ENCODE data around the gene RPL28.

The RPL28 gene

DNA sequence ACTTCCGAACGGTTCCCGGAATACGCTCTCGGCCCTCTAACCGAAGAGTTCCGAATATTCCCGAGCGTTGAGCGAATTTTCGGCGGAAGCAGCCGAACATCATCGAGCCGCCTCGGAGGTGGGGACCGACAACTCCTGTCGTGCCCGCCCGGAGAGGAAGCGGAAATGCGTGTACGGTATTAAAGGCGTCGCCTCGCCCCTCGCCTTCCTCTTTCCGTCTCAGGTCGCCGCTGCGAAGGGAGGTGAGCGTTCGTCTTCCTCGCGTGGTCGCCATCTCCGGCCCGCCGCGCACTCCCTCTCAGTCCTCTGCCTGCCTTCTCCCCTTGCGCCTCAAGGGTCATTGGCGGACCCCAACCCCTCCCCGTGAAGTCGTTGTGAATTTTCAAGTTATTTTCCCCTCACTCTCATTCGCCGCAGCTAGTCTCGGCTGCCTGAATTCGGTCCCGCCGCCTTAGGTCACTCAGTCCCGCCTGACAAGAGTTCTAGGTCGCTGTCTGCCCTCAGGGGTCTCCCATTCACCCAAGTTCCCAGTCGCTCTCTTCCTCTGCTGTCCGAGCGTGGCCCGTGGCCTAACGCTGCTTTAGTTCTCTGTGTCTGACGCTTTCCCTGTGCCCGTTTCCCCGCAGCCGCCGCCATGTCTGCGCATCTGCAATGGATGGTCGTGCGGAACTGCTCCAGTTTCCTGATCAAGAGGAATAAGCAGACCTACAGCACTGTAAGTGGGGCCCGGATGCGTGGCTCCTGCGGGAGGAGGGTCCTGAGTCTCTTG lies at the start of gene RPL28:
TSS of gene RPL28 (plus strand) at position 209 of the 769 bp plus-strand sequence. CDS start at position 635, 426 bp downstream.
- Mint-ChIP-seq H3K36me3 (ENCODE audit: low read depth) (peaks cover 35% of the 10 kb centered on the region), H3K9me3 (no peaks in the 10 kb centered on the region), H3K27me3 (ENCODE audit: low read depth) (peaks cover 6% of the 10 kb centered on the region), H3K4me3 (peak within 1 kb of the TSS; percentile 100), H3K4me1 (peaks cover 49% of the 10 kb centered on the region), H3K27ac (peak within 1 kb of the TSS; percentile 92 to 98 (median 98))
- TF ChIP-seq, protein P1, sequence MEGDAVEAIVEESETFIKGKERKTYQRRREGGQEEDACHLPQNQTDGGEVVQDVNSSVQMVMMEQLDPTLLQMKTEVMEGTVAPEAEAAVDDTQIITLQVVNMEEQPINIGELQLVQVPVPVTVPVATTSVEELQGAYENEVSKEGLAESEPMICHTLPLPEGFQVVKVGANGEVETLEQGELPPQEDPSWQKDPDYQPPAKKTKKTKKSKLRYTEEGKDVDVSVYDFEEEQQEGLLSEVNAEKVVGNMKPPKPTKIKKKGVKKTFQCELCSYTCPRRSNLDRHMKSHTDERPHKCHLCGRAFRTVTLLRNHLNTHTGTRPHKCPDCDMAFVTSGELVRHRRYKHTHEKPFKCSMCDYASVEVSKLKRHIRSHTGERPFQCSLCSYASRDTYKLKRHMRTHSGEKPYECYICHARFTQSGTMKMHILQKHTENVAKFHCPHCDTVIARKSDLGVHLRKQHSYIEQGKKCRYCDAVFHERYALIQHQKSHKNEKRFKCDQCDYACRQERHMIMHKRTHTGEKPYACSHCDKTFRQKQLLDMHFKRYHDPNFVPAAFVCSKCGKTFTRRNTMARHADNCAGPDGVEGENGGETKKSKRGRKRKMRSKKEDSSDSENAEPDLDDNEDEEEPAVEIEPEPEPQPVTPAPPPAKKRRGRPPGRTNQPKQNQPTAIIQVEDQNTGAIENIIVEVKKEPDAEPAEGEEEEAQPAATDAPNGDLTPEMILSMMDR (IDR thresholded peaks at IDR 0.05; ENCODE audit: unreplicated experiment in 3 of 3): no peak

DNA sequence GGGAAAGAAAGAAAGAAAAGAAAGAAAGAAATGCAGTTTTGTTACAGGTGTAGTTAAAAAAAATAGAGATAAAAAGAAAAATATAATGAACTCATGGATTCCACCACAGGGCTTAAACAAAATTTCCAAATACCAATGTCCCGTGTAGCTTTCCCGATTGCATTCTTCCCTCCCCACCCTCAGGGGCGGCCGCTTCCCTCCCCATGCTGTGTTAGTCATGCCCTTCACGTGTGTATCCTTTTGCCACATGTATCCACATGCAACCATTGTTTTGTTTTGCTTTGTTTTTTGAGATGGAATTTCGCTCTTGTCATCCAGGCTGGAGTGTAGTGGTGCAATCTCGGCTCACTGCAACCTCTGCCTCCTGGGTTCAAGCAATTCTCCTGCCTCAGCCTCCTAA lies 49.6 kb upstream of the RPL28 start:
- H3K9me3 Mint-ChIP-seq: no peaks in the 10 kb centered on the region
- H3K4me3 Mint-ChIP-seq: no peak overlapping the region
- H3K4me1 Mint-ChIP-seq: peaks cover 6% of the 10 kb centered on the region
- TF ChIP-seq, protein P1 (IDR thresholded peaks at IDR 0.05; ENCODE audit: unreplicated experiment in 3 of 3): no peak
- no peak overlapping the region for H3K27ac Mint-ChIP-seq
- H3K27me3 Mint-ChIP-seq (ENCODE audit: low read depth): peaks cover 7% of the 10 kb centered on the region
- H3K36me3 Mint-ChIP-seq (ENCODE audit: low read depth): no peaks in the 10 kb centered on the region

DNA sequence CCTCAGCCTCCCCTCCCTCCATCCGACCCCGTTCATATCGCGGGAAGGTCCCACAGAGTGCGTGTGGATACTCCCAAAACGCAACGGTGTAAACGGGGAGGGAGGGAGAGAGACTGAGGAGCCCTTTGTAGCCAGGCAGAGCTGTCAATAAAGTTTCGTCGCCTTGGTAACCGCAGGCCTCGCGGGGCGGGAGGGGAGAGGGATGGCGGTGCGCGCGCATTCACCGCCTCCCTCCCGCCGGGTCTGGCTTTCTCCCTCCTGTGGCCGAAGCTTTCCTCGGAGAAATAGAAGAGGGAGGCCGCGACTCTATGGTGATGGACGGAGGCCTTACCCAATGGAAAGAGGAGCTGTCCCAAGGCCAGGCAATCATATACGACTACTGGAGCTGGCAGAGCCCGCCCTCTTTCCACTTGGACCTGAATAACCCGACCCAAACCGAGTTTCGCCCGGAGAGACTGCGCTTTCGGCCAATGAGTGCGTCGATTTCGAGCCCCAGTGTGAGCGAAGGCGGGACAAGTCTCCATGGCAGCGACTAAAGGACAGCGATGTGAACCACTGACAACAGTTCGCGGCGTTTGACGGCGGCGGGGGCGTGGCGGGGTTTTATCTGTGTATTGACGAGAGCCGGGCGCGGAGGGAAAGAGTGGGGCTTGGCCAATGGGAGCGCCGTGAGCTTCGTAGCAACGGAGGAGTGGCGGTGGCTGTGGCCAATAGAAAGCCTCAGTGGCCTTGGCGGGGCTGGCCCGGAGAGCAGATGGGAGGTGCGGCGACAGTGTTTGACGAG lies 46.4 kb upstream of the RPL28 start, which contains the start of gene KMT5C:
TSS of gene KMT5C (plus strand) at position 772 of the 784 bp plus-strand sequence. CDS start 2,061 bp downstream, outside the sequence.
- Mint-ChIP-seq H3K27ac (peak within 1 kb of the TSS; percentile 80 to 98 (median 95)), H3K27me3 (ENCODE audit: low read depth) (peaks cover 4% of the 10 kb centered on the region)

DNA sequence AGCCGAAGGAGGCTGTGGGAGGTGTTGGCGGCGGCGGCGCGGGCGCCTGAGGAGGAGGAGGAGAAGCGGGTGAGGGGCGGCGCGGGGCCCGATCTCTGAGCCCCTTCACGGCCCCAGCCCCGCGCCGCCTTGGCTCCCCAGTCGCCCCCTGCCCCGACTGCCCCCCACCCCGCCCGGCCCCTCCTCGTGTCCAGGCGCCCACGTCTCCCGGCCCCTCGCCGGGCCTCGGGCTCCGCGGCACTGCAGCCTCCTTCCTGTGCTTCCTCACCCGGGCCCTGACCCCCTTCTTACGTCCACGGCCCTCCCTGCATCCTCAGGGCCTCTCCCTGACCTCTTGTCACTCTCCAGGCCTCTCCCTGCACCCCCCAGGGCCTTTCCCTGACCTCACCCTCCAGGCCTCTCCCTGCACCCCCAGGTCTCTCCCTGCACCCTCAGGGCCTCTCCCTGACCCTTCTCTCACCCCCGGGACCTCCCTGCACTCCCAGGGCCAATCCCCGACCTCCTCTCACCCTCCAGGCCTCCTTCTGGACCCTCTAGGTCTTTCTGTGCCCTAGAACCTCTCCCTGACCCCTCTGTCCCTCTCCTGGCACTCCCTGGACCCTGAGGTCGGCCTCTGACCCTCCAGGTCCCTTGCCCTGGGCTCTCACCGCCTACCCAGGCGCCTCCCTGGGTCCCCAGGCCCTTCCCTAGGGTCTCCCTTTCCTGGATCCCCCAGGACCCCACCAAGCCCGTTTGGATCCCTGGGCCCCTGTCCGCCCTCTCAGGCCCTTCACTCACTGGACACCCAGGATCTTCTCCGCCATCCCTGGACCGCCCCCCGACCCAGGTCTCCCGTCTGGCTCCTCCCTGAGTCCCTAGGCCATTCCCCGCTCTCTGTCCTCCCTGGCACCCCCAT lies 45.6 kb upstream of the RPL28 start:
- Mint-ChIP-seq H3K36me3 (ENCODE audit: low read depth) (peaks cover 12% of the 10 kb centered on the region), H3K27me3 (ENCODE audit: low read depth) (peaks cover 4% of the 10 kb centered on the region), H3K4me1 (peaks cover 17% of the 10 kb centered on the region), H3K9me3 (no peaks in the 10 kb centered on the region), H3K4me3 (peak overlapping the region; percentile 95 to 98 (median 96)), H3K27ac (peak overlapping the region; percentile 80 to 98 (median 90))
- TF ChIP-seq, protein P1 (IDR thresholded peaks at IDR 0.05; ENCODE audit: unreplicated experiment in 3 of 3): no peak

More for the DNA sequence above, 46.4 kb upstream of the RPL28 start, which contains the start of gene KMT5C:
- Mint-ChIP-seq H3K4me3 (peak within 1 kb of the TSS; percentile 95 to 98 (median 96)), H3K36me3 (ENCODE audit: low read depth) (peaks cover 12% of the 10 kb centered on the region), H3K9me3 (no peaks in the 10 kb centered on the region), H3K4me1 (peaks cover 12% of the 10 kb centered on the region)
- TF ChIP-seq, protein P1 (IDR thresholded peaks at IDR 0.05; ENCODE audit: unreplicated experiment in 3 of 3): peak; percentile 27 to 37 (median 36)

DNA sequence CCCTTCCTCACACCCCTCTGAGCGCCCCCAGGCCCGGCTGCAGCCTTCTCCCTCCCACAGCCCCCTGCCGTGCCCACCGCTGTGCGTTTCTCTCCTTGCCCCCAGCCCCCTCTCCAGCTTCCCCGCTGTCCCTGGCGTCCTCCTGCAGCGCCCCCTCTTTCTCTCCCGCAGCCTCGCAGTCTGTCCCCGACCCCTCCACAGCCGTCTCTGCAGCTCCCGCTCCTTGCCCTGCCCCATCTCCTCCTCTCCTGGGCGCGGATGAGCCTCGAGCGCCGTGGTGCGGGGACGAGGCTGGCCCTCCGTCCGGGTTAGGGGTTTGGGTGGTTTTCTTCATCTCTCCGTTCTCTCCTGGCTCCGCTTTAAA lies 45.0 kb upstream of the RPL28 start:
- peaks cover 24% of the 10 kb centered on the region for H3K4me1 Mint-ChIP-seq
- H3K27ac Mint-ChIP-seq: peak overlapping the region in 2 of 3 experiments; percentile 81 to 98
- H3K27me3 Mint-ChIP-seq (ENCODE audit: low read depth): peaks cover 4% of the 10 kb centered on the region
- H3K4me3 Mint-ChIP-seq: peak overlapping the region; percentile 90 to 98 (median 94)
- peaks cover 16% of the 10 kb centered on the region for H3K36me3 Mint-ChIP-seq (ENCODE audit: low read depth)
- H3K9me3 Mint-ChIP-seq: no peaks in the 10 kb centered on the region
- TF ChIP-seq, protein P1 (IDR thresholded peaks at IDR 0.05; ENCODE audit: unreplicated experiment in 3 of 3): no peak

Measured in nephron (organoid).